Suprapubic skin (tissue), 4 donors: ENCODE measurements around the gene CDH4. TPM values are rescaled to one million over a fixed set of nuclear protein-coding genes. Genes with fewer than 3 reads are reported as not detected.

Experiments
- DNase-seq, 2 donors: peaks; one replicate each; pipeline ENCODE4 v3.0.0-alpha.2; 2019; ENCODE audit warnings: low spot score in 2 of 2
- H3K27ac ChIP-seq: fragments of 200-600 bp; sonication (generic); one replicate; pipeline ENCODE4 v1.5.1; 2019
- H3K27me3 ChIP-seq: fragments of 200-600 bp; sonication (generic); one replicate; pipeline ENCODE4 v1.5.1; 2019
- H3K36me3 ChIP-seq: fragments of 200-600 bp; sonication (generic); one replicate; pipeline ENCODE4 v1.5.1; 2019
- H3K4me1 ChIP-seq: fragments of 200-600 bp; sonication (generic); one replicate; pipeline ENCODE4 v1.5.1; 2019
- H3K4me3 ChIP-seq: fragments of 200-600 bp; sonication (generic); one replicate; pipeline ENCODE4 v1.5.1; 2019; ENCODE audit warnings: mild to moderate bottlenecking
- H3K9me3 ChIP-seq: fragments of 200-600 bp; sonication (generic); one replicate; pipeline ENCODE4 v1.5.1; 2019
- EP300 ChIP-seq: sonication (generic); formaldehyde crosslinking; IDR thresholded peaks from one replicate; pipeline ENCODE4 v1.6.1; 2017; ENCODE audit warnings: antibody characterized with exemption
- POLR2A ChIP-seq, 2 donors: fragments of 450-650 bp; IDR thresholded peaks; one replicate each; pipeline ENCODE4 v1.6.1; 2017; ENCODE audit warnings: antibody characterized with exemption in 2 of 2, mild to moderate bottlenecking in 2 of 2, moderate library complexity in 2 of 2
- POLR2AphosphoS5 ChIP-seq, 3 donors: sonication (generic); formaldehyde crosslinking; IDR thresholded peaks; one replicate each; pipeline ENCODE4 v1.6.1; 2017; ENCODE audit warnings: antibody characterized with exemption in 3 of 3
- WGBS: methylation state at CpG from one replicate; pipeline ENCODE4 v1.1.5; 2018; 5-methylcytosine and 5-hydroxymethylcytosine counted together
- total RNA-seq, 4 donors: library from RNA; depleted of rRNA; stranded (reverse); fragments of >200 nt; gene quantifications; one replicate each; pipeline ENCODE4 v1.1.0, GENCODE V29; 2016
- TF ChIP-seq, protein P1 (sequence below), 2 donors: fragments of 200-600 bp in 1 of 2; fragments of 450-650 bp in 1 of 2; sonication (generic) in 1 of 2; IDR thresholded peaks; one replicate each; pipeline ENCODE4 v1.5.1; 2016 to 2019; ENCODE audit warnings: antibody characterized with exemption in 2 of 2, mild to moderate bottlenecking in 1 of 2, moderate library complexity in 1 of 2

CDH4 gene
- total RNA-seq, 4 donors from 2014 or later = 0.91 to 5.9 (median 2.6) TPM

DNA sequence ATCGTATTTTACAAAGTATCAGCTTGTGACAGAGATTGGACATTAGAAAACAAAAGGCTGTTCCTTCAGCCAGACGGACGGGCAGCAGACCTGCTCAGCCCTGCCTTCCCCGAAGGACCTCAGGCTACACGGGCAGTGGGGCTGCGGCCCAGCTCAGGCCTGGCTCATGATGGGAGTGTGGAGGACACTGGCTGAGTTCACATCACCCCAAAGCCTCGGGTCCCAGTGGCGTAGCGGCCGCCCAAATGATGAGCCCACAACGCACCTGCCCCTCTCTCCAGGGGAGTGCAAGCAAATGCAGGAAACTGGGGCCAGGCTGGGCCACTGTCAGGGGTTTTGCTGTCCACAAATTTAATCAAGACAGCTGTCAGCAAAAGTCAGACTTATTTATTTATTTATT lies 456.8 kb downstream of the CDH4 start:
- Histone ChIP-seq H3K36me3 (no peaks in the 10 kb centered on the region), H3K27ac (no peak overlapping the region), H3K4me1 (no peaks in the 10 kb centered on the region), H3K4me3 (no peak overlapping the region), H3K27me3 (peaks cover 17% of the 10 kb centered on the region), H3K9me3 (no peaks in the 10 kb centered on the region)
- TF ChIP-seq POLR2A (IDR thresholded peaks at IDR 0.05) = no peak
- no peak for TF ChIP-seq POLR2AphosphoS5 (IDR thresholded peaks at IDR 0.05)
- TF ChIP-seq, protein P1, sequence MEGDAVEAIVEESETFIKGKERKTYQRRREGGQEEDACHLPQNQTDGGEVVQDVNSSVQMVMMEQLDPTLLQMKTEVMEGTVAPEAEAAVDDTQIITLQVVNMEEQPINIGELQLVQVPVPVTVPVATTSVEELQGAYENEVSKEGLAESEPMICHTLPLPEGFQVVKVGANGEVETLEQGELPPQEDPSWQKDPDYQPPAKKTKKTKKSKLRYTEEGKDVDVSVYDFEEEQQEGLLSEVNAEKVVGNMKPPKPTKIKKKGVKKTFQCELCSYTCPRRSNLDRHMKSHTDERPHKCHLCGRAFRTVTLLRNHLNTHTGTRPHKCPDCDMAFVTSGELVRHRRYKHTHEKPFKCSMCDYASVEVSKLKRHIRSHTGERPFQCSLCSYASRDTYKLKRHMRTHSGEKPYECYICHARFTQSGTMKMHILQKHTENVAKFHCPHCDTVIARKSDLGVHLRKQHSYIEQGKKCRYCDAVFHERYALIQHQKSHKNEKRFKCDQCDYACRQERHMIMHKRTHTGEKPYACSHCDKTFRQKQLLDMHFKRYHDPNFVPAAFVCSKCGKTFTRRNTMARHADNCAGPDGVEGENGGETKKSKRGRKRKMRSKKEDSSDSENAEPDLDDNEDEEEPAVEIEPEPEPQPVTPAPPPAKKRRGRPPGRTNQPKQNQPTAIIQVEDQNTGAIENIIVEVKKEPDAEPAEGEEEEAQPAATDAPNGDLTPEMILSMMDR (IDR thresholded peaks at IDR 0.05) = no peak
- no peak for TF ChIP-seq EP300
- no peak for DNase-seq
- 93% methylated on average over 10 of the region's 11 CpGs for WGBS

DNA sequence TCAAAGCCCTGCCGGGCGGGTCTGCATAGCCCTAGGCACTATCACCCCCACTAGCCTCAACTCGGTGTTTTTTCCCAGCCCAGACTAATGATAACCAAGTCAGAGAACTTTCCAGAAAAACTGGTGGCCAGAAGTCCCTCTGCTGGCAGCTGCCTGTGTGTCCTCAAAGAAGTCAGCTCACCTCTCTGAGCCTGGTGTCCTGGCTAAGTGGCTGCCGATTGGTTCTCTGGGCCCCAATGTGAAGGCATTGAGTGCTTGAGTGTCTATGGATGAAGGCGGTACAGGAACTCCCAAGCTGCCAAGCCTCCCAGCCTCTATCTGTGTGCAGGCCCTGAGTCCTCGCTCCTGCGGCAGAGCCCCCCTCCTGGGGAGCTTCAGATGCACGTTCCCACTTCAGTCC lies 458.0 kb downstream of the CDH4 start:
- H3K27ac ChIP-seq = no peak overlapping the region
- peaks cover 12% of the 10 kb centered on the region for H3K27me3 ChIP-seq
- TF ChIP-seq, protein P1 (IDR thresholded peaks at IDR 0.05) = no peak
- TF ChIP-seq POLR2A (IDR thresholded peaks at IDR 0.05) = no peak
- TF ChIP-seq POLR2AphosphoS5 (IDR thresholded peaks at IDR 0.05) = no peak
- no peak for TF ChIP-seq EP300
- no peaks in the 10 kb centered on the region for H3K9me3 ChIP-seq
- no peaks in the 10 kb centered on the region for H3K4me1 ChIP-seq
- 85% methylated on average over 6 of the region's 8 CpGs for WGBS
- H3K36me3 ChIP-seq = no peaks in the 10 kb centered on the region
- no peak overlapping the region for H3K4me3 ChIP-seq
- no peak for DNase-seq

DNA sequence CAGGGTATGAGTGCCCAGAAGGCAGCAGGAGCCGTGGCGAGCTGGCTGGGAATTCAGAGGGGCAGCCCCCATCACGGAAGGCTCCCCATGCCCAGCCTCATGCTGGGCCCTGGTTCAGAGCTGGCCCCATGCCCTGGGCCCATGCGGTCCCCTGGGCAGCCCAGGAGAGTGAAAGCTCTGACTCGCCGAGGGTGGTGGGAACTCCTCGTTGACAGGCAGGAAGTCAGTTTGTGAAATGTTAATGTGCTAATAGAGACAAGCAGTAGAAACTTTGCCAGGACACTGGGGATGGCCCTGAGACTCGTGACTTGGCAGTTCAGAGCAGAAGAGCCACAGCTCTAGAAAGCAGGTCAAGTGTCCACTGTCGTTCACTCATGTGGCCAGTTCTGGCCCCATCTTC lies 460.6 kb downstream of the CDH4 start:
- WGBS = 42% methylated on average over 9 of the region's 9 CpGs
- H3K27ac ChIP-seq = no peak overlapping the region
- no peaks in the 10 kb centered on the region for H3K4me1 ChIP-seq
- H3K4me3 ChIP-seq = no peak overlapping the region
- peaks cover 7% of the 10 kb centered on the region for H3K27me3 ChIP-seq
- no peaks in the 10 kb centered on the region for H3K9me3 ChIP-seq
- DNase-seq = no peak
- TF ChIP-seq, protein P1 (IDR thresholded peaks at IDR 0.05) = no peak
- TF ChIP-seq POLR2AphosphoS5 (IDR thresholded peaks at IDR 0.05) (no peak), POLR2A (IDR thresholded peaks at IDR 0.05) (no peak), EP300 (no peak)
- H3K36me3 ChIP-seq = no peaks in the 10 kb centered on the region

DNA sequence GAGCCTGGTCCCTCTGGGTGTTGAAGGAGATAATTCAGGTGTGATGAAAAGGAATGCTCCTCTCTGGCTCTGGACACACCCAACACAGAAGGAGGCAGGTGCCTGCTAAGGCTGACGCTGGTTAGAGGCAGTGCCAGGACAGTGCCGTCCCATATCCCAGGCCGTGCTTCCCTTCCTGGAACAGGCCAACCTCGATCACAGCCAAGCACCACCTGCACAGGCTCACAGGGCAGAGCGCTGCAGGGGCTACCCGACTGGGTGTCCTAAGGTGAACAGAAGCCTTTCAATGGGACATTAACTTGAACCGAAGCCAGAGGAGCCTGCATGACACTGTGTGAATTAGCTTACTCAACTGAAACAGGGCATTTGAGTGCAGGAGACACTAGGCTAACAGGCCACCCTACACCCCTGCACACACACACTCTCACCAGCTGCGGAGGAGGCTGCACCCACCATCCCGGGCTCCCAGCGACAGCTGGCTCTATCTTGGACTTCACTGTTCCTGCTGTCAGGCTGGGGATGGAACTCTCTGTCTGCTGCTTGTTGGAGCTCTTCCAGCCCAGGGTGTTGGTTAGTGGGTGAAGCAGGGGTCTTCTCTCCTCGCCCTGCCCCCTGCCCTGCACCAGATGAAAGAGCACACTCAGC lies 466.4 kb downstream of the CDH4 start:
- H3K27ac ChIP-seq = no peak overlapping the region
- H3K9me3 ChIP-seq = no peaks in the 10 kb centered on the region
- 44% methylated on average over 10 of the region's 11 CpGs for WGBS
- no peaks in the 10 kb centered on the region for H3K36me3 ChIP-seq
- peaks cover 5% of the 10 kb centered on the region for H3K4me1 ChIP-seq
- H3K4me3 ChIP-seq = no peak overlapping the region
- TF ChIP-seq, protein P1 (IDR thresholded peaks at IDR 0.05) = no peak
- TF ChIP-seq POLR2A (IDR thresholded peaks at IDR 0.05) (no peak), EP300 (no peak), POLR2AphosphoS5 (IDR thresholded peaks at IDR 0.05) (no peak)
- peaks cover 22% of the 10 kb centered on the region for H3K27me3 ChIP-seq
- DNase-seq = no peak

DNA sequence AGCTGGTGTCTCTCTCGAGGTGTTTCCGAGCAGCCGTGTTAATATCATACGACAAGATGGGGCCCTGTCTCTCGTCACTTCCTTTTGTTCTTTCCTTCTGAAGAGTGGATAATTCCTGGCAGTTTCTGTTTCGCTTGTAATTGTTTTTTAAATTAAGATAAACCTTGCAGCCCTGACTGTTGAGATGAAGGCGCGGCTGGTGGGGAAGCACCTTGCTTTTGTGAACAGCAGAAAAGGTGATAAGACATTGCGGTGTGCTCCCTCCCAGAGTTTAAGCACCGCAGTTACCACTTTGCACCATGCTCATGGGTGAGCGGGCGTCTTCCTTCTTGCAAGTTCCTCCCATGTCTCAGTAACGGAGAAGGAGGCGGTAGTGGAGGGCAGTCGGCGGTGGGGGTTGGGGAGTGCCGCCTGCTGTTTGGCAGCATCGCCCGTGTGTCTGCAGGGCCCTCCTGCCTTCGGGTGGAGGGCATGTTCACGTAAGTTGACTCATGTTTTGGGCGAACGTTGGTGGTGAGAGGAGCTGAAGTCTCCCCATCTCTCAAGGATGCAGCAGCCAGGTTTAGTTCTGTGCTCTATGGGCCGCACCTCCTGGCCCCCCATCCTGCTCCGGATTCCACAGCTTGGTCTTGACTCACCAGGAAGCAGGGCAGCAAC lies 467.8 kb downstream of the CDH4 start:
- no peak for DNase-seq
- H3K27me3 ChIP-seq = peaks cover 32% of the 10 kb centered on the region
- H3K4me3 ChIP-seq = no peak overlapping the region
- no peaks in the 10 kb centered on the region for H3K36me3 ChIP-seq
- whole genome bisulfite sequencing = 44% methylated on average over 19 of the region's 25 CpGs
- H3K9me3 ChIP-seq = no peaks in the 10 kb centered on the region
- TF ChIP-seq POLR2AphosphoS5 (IDR thresholded peaks at IDR 0.05) = no peak
- TF ChIP-seq, protein P1 (IDR thresholded peaks at IDR 0.05) = no peak
- no peak for TF ChIP-seq EP300
- H3K27ac ChIP-seq = no peak overlapping the region
- peaks cover 5% of the 10 kb centered on the region for H3K4me1 ChIP-seq
